ENCODE results near the gene ANAPC2.

- TF ChIP-seq CTCF (IDR thresholded peaks at IDR 0.05) (no peak), POLR2AphosphoS5 (IDR thresholded peaks at IDR 0.05) (no peak), EP300 (IDR thresholded peaks at IDR 0.05) (no peak)
Observed at GRCh38 chr9:137217276-137218211, 29.2 kb upstream of the ANAPC2 start.

Measured in suprapubic skin (tissue), 4 donors.